Ovary (tissue), 3 donors: Measurements from ENCODE around the gene CNDP1.

Experiments used
- CTCF ChIP-seq, 3 donors: fragments of 450-650 bp in 2 of 3; fragments of 200-600 bp in 1 of 3; IDR thresholded peaks; one replicate each; pipeline versions ENCODE4 v1.5.1 to v1.8.0; 2016 to 2022; ENCODE audit warnings: antibody characterized with exemption in 3 of 3, mild to moderate bottlenecking in 1 of 3
- EP300 ChIP-seq: sonication (generic); formaldehyde crosslinking; IDR thresholded peaks from one replicate; pipeline ENCODE4 v1.6.1; 2017; ENCODE audit warnings: antibody characterized with exemption
- donor health status: DM: no; HTN: no; CAD: no.

- TF ChIP-seq CTCF (IDR thresholded peaks at IDR 0.05) (no peak), EP300 (no peak)
These were observed 48.3 kb downstream of the CNDP1 start for GRCh38 chr18:74582642-74583041.
